Neuron (in vitro differentiated cells): ENCODE data around the gene BUB1.
"Not testable (repeated sequence)": the region's sequence is repeated elsewhere in the genome, so short reads cannot be mapped to it uniquely, and the experiment has no call there.

Experiments
- H2AFZ ChIP-seq: one replicate; pipeline ENCODE4 v1.6.1; 2013; ENCODE audit warnings: low read depth, mild to moderate bottlenecking, inconsistent platforms, low read length, moderate library complexity
- H3K27me3 ChIP-seq: one replicate; pipeline ENCODE4 v1.6.1; 2013; ENCODE audit warnings: low read length; ENCODE audit not compliant: insufficient read depth
- H3K36me3 ChIP-seq: one replicate; pipeline ENCODE4 v1.6.1; 2013; ENCODE audit warnings: low read length; ENCODE audit not compliant: insufficient read depth
- H3K4me1 ChIP-seq: one replicate; pipeline ENCODE4 v1.6.1; 2013; ENCODE audit warnings: low read length; ENCODE audit not compliant: insufficient read depth
- H3K4me3 ChIP-seq: 2 replicates; pipeline ENCODE4 v1.5.1; 2013; ENCODE audit warnings: mild to moderate bottlenecking, low read length, moderate library complexity
- H3K9me3 ChIP-seq: one replicate; pipeline ENCODE4 v1.6.1; 2013; ENCODE audit warnings: low read length

The BUB1 gene

GRCh38 chr2:110588520-110588919 is 89.3 kb downstream of the BUB1 start:
- not testable (repeated sequence) for H3K4me3 ChIP-seq, H2AFZ ChIP-seq, H3K36me3 ChIP-seq, H3K9me3 ChIP-seq, H3K4me1 ChIP-seq, H3K27me3 ChIP-seq
